HepG2 (cell line): ENCODE results near the gene GTF2E1. TPM values are rescaled to one million over a fixed set of nuclear protein-coding genes. Genes with fewer than 3 reads are reported as not detected.

Experiments used
- ASH2L ChIP-seq: fragments of 300-600, 200-600 bp; sonication (generic); IDR thresholded peaks from 2 replicates; pipeline ENCODE4 v1.7.0; 2017; ENCODE audit warnings: low read depth, mild to moderate bottlenecking, moderate library complexity, mixed read lengths, low read length; ENCODE audit not compliant: insufficient read length
- DMAP1 ChIP-seq: IDR thresholded peaks from 2 replicates; pipeline ENCODE4 v1.6.1; 2016
- HIVEP1 ChIP-seq: sonication (generic); formaldehyde crosslinking; IDR thresholded peaks from 2 replicates; pipeline ENCODE4 v1.4.0; 2020; ENCODE audit warnings: mild to moderate bottlenecking, missing genetic modification reagents
- HNRNPLL ChIP-seq: fragments of 200-400 bp; formaldehyde crosslinking; IDR thresholded peaks from 2 replicates; pipeline ENCODE4 v1.6.1; 2017; ENCODE audit warnings: mild to moderate bottlenecking, low read depth, low read length; ENCODE audit not compliant: poor library complexity, severe bottlenecking
- HOXD1 ChIP-seq: sonication (generic); formaldehyde crosslinking; IDR thresholded peaks from 2 replicates; pipeline ENCODE4 v1.5.0; 2020; ENCODE audit warnings: missing genetic modification reagents
- KDM5A ChIP-seq: fragments of 200-600 bp; sonication (generic); IDR thresholded peaks from 2 replicates; pipeline ENCODE4 v1.7.0; 2018; ENCODE audit warnings: antibody characterized with exemption, mild to moderate bottlenecking, low read length, borderline replicate concordance
- NRL ChIP-seq: sonication (generic); formaldehyde crosslinking; IDR thresholded peaks from 2 replicates; pipeline ENCODE4 v1.5.0; 2020; ENCODE audit warnings: missing genetic modification reagents, mild to moderate bottlenecking, moderate library complexity, borderline replicate concordance
- RCOR2 ChIP-seq: IDR thresholded peaks from 2 replicates; pipeline ENCODE4 v1.6.1; 2016; ENCODE audit warnings: missing biosample characterization, missing genetic modification reagents
- SOX13 ChIP-seq, 3 experiments: fragments of 450-650 bp in 1 of 3; sonication (generic) in 1 of 3; formaldehyde crosslinking in 1 of 3; IDR thresholded peaks in 2 of 3; conservative IDR thresholded peaks in 1 of 3; 2 replicates each; pipeline versions ENCODE4 v1.5.0 to v1.6.1; 2016 to 2020; ENCODE audit warnings: antibody characterized with exemption in 1 of 3, mild to moderate bottlenecking in 1 of 3, missing compliant biosample characterization in 1 of 3, missing genetic modification reagents in 1 of 3, moderate library complexity in 1 of 3
- ZBTB3 ChIP-seq: sonication (generic); formaldehyde crosslinking; IDR thresholded peaks from 2 replicates; pipeline ENCODE4 v1.4.0; 2020; ENCODE audit warnings: low read depth, mild to moderate bottlenecking, moderate library complexity, missing genetic modification reagents, borderline replicate concordance
- ZFY ChIP-seq: sonication (generic); formaldehyde crosslinking; IDR thresholded peaks from 2 replicates; pipeline ENCODE4 v1.4.0; 2020; ENCODE audit warnings: missing genetic modification reagents
- ZNF292 ChIP-seq: sonication (generic); formaldehyde crosslinking; IDR thresholded peaks from 2 replicates; pipeline ENCODE4 v1.8.1; 2022; ENCODE audit warnings: mild to moderate bottlenecking, low read depth, missing genetic modification reagents, borderline replicate concordance
- ZNF501 ChIP-seq: sonication (generic); formaldehyde crosslinking; IDR thresholded peaks from 2 replicates; pipeline ENCODE4 v1.5.1; 2020; ENCODE audit warnings: mild to moderate bottlenecking, moderate library complexity, missing genetic modification reagents
- ZNF543 ChIP-seq: sonication (generic); formaldehyde crosslinking; IDR thresholded peaks from 2 replicates; pipeline ENCODE4 v1.4.0; 2020; ENCODE audit warnings: mild to moderate bottlenecking, missing genetic modification reagents
- ZSCAN9 ChIP-seq: IDR thresholded peaks from 2 replicates; pipeline ENCODE4 v1.6.1; 2016; ENCODE audit warnings: borderline replicate concordance
- polyA plus RNA-seq, 8 experiments: library from polyadenylated mRNA; depleted of rRNA in 3 of 8; stranded (reverse) in 7 of 8; unstranded in 1 of 8; fragments of >200 nt; fragmentation: Illumina TruSeq in 4 of 8; extraction: Trizol in 4 of 8; gene quantifications; 2 replicates each; pipeline versions ENCODE4 v1.2.1 to v1.2.3, GENCODE V29; 2011 to 2016; ENCODE audit warnings: low read depth in 4 of 8, missing spikeins in 1 of 8, mixed read lengths in 1 of 8; ENCODE audit not compliant: insufficient read depth in 1 of 8
- total RNA-seq, 5 experiments: library from RNA; depleted of rRNA; stranded (reverse); fragments of >200 nt; fragmentation: Illumina TruSeq; extraction: Trizol; gene quantifications; 2 replicates each; pipeline ENCODE4 v1.2.3, GENCODE V29; 2016; ENCODE audit warnings: low read depth in 1 of 5
- TF ChIP-seq, protein P1 (sequence below), 2 experiments: sonication (generic) in 1 of 2; formaldehyde crosslinking in 1 of 2; IDR thresholded peaks; 2 replicates each; pipeline versions ENCODE4 v1.4.0 to v1.6.1; 2018 to 2020; ENCODE audit warnings: missing genetic modification reagents in 2 of 2, borderline replicate concordance in 1 of 2, low read depth in 1 of 2, mild to moderate bottlenecking in 1 of 2, missing biosample characterization in 1 of 2
- TF ChIP-seq, protein P2 (sequence below): sonication (generic); formaldehyde crosslinking; IDR thresholded peaks from 2 replicates; pipeline ENCODE4 v1.4.0; 2020; ENCODE audit warnings: mild to moderate bottlenecking, missing genetic modification reagents
- TF ChIP-seq, protein P3 (sequence below): sonication (generic); formaldehyde crosslinking; IDR thresholded peaks from 2 replicates; pipeline ENCODE4 v1.4.0; 2020; ENCODE audit warnings: missing genetic modification reagents
- TF ChIP-seq, protein P4 (sequence below): sonication (generic); formaldehyde crosslinking; IDR thresholded peaks from 2 replicates; pipeline ENCODE4 v1.4.0; 2020; ENCODE audit warnings: mild to moderate bottlenecking, missing genetic modification reagents

GTF2E1 gene
- total and polyA plus RNA-seq, 2 of the 13 experiments (the other 11 are each of a cell fraction or from before 2014, with no cell fraction given): 7.7 to 21.5 TPM

DNA sequence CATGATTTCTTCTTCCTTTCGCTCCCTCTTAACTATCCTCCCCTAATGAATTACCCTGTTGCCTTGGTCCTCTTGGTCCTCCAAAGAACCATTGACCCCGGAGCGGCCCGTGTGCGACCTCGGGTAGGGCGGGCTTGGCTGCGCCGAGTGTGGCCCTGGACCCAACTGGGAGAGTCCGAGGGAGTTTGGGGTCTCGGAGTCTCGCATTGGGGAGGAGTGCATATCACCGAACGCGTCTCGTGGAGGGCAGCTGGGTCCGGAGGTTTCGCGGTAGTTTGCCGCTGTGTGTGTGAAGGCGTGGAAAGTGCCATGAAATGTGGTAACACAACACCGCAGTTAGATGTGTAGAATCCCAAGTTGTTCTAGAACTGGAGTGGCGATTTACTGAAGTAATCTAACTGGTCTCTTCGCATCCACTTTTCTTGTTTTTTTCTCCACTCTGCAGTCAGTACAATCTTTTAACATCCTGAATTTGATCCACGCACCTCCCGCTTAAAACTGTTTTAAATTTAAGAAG lies 363 bp downstream of the GTF2E1 start (continued):
- TF ChIP-seq, protein P1, sequence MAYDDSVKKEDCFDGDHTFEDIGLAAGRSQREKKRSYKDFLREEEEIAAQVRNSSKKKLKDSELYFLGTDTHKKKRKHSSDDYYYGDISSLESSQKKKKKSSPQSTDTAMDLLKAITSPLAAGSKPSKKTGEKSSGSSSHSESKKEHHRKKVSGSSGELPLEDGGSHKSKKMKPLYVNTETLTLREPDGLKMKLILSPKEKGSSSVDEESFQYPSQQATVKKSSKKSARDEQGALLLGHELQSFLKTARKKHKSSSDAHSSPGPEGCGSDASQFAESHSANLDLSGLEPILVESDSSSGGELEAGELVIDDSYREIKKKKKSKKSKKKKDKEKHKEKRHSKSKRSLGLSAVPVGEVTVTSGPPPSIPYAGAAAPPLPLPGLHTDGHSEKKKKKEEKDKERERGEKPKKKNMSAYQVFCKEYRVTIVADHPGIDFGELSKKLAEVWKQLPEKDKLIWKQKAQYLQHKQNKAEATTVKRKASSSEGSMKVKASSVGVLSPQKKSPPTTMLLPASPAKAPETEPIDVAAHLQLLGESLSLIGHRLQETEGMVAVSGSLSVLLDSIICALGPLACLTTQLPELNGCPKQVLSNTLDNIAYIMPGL (CRISPR knock-in tag; IDR thresholded peaks at IDR 0.05; ENCODE audit: borderline replicate concordance in 1 of 2, low read depth in 1 of 2): peak in 1 of 2 experiments; percentile 13; a peak in 1 of 4 replicates
- 0 out of 2 replicates have a peak, but pooled peaks have one; percentile 9 for TF ChIP-seq NRL (CRISPR knock-in tag)
- TF ChIP-seq HIVEP1 (CRISPR knock-in tag): peak; percentile 59; the same call in 1 of the 2 replicates
- peak; percentile 36 for TF ChIP-seq ZFY (CRISPR knock-in tag)
- TF ChIP-seq DMAP1 (CRISPR knock-in tag): peak; percentile 36; the same call in 1 of the 2 replicates
- TF ChIP-seq, protein P2, sequence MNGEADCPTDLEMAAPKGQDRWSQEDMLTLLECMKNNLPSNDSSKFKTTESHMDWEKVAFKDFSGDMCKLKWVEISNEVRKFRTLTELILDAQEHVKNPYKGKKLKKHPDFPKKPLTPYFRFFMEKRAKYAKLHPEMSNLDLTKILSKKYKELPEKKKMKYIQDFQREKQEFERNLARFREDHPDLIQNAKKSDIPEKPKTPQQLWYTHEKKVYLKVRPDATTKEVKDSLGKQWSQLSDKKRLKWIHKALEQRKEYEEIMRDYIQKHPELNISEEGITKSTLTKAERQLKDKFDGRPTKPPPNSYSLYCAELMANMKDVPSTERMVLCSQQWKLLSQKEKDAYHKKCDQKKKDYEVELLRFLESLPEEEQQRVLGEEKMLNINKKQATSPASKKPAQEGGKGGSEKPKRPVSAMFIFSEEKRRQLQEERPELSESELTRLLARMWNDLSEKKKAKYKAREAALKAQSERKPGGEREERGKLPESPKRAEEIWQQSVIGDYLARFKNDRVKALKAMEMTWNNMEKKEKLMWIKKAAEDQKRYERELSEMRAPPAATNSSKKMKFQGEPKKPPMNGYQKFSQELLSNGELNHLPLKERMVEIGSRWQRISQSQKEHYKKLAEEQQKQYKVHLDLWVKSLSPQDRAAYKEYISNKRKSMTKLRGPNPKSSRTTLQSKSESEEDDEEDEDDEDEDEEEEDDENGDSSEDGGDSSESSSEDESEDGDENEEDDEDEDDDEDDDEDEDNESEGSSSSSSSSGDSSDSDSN: peak; percentile 69; the same call in 1 of the 2 replicates
- no peak for TF ChIP-seq RCOR2 (CRISPR knock-in tag)
- peak; percentile 82 for TF ChIP-seq ASH2L
- no peak for TF ChIP-seq HOXD1 (CRISPR knock-in tag)
- 0 out of 2 replicates have a peak, but pooled peaks have one; percentile 44 for TF ChIP-seq ZNF501
- peak; percentile 92 for TF ChIP-seq KDM5A
- TF ChIP-seq HNRNPLL: peak; percentile 49
- TF ChIP-seq, protein P3, sequence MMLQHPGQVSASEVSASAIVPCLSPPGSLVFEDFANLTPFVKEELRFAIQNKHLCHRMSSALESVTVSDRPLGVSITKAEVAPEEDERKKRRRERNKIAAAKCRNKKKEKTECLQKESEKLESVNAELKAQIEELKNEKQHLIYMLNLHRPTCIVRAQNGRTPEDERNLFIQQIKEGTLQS (CRISPR knock-in tag): no peak; the same call in 1 of the 2 replicates
- no peak for TF ChIP-seq SOX13 (IDR thresholded peaks at IDR 0.05)
- no peak for TF ChIP-seq SOX13 (CRISPR knock-in tag; conservative IDR thresholded peaks at IDR 0.05 in 1 of 2, IDR thresholded peaks at IDR 0.05 in 1 of 2)
- TF ChIP-seq ZBTB3 (CRISPR knock-in tag): peak; percentile 63; the same call in 1 of the 2 replicates
- TF ChIP-seq ZNF543 (CRISPR knock-in tag): 0 out of 2 replicates have a peak, but pooled peaks have one; percentile 20
- TF ChIP-seq ZSCAN9 (CRISPR knock-in tag): peak; percentile 4; the same call in 1 of the 2 replicates
- TF ChIP-seq, protein P4, sequence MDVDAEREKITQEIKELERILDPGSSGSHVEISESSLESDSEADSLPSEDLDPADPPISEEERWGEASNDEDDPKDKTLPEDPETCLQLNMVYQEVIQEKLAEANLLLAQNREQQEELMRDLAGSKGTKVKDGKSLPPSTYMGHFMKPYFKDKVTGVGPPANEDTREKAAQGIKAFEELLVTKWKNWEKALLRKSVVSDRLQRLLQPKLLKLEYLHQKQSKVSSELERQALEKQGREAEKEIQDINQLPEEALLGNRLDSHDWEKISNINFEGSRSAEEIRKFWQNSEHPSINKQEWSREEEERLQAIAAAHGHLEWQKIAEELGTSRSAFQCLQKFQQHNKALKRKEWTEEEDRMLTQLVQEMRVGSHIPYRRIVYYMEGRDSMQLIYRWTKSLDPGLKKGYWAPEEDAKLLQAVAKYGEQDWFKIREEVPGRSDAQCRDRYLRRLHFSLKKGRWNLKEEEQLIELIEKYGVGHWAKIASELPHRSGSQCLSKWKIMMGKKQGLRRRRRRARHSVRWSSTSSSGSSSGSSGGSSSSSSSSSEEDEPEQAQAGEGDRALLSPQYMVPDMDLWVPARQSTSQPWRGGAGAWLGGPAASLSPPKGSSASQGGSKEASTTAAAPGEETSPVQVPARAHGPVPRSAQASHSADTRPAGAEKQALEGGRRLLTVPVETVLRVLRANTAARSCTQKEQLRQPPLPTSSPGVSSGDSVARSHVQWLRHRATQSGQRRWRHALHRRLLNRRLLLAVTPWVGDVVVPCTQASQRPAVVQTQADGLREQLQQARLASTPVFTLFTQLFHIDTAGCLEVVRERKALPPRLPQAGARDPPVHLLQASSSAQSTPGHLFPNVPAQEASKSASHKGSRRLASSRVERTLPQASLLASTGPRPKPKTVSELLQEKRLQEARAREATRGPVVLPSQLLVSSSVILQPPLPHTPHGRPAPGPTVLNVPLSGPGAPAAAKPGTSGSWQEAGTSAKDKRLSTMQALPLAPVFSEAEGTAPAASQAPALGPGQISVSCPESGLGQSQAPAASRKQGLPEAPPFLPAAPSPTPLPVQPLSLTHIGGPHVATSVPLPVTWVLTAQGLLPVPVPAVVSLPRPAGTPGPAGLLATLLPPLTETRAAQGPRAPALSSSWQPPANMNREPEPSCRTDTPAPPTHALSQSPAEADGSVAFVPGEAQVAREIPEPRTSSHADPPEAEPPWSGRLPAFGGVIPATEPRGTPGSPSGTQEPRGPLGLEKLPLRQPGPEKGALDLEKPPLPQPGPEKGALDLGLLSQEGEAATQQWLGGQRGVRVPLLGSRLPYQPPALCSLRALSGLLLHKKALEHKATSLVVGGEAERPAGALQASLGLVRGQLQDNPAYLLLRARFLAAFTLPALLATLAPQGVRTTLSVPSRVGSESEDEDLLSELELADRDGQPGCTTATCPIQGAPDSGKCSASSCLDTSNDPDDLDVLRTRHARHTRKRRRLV: no peak
- TF ChIP-seq ZNF292: no peak
